SJSA1 (cell line): ENCODE measurements around the gene ARSH. TPM values are rescaled to one million over a fixed set of nuclear protein-coding genes. Genes with fewer than 3 reads are reported as not detected.
"Not testable (repeated sequence)": the region's sequence is repeated elsewhere in the genome, so short reads cannot be mapped to it uniquely, and the experiment has no call there.

ENCODE experiments used
- DNase-seq, 2 experiments: peaks; one replicate each; pipeline ENCODE4 v3.0.0-alpha.2; 2015 to 2020; ENCODE audit warnings: low spot score in 2 of 2, low read depth in 1 of 2
- H3K27ac ChIP-seq: fragments of 250-450 bp; sonication (Bioruptor Pico); 2 replicates; pipeline ENCODE4 v1.5.1; 2020; ENCODE audit warnings: mild to moderate bottlenecking, moderate library complexity
- H3K27me3 ChIP-seq: fragments of 250-450 bp; sonication (Bioruptor Pico); replicated peaks from 2 replicates; pipeline ENCODE4 v1.5.1; 2020; ENCODE audit warnings: mild to moderate bottlenecking, moderate library complexity
- H3K36me3 ChIP-seq: fragments of 250-450 bp; sonication (Bioruptor Pico); 2 replicates; pipeline ENCODE4 v1.5.1; 2020; ENCODE audit warnings: mild to moderate bottlenecking
- H3K4me1 ChIP-seq: fragments of 250-450 bp; sonication (Bioruptor Pico); replicated peaks from 2 replicates; pipeline ENCODE4 v1.6.1; 2021; ENCODE audit warnings: mild to moderate bottlenecking
- H3K4me3 ChIP-seq: fragments of 250-450 bp; sonication (Bioruptor Pico); 2 replicates; pipeline ENCODE4 v1.5.1; 2020; ENCODE audit warnings: mild to moderate bottlenecking
- H3K9me3 ChIP-seq: fragments of 250-450 bp; sonication (Bioruptor Pico); replicated peaks from 2 replicates; pipeline ENCODE4 v1.5.1; 2020; ENCODE audit warnings: mild to moderate bottlenecking
- total RNA-seq: library from RNA; depleted of rRNA; stranded (reverse); fragments of >200 nt; shearing (Covaris generic); gene quantifications from 2 replicates; pipeline ENCODE4 v1.2.3, GENCODE V29; 2014

The ARSH gene
- total RNA-seq, 1 experiment from 2014 or later: not detected

DNA sequence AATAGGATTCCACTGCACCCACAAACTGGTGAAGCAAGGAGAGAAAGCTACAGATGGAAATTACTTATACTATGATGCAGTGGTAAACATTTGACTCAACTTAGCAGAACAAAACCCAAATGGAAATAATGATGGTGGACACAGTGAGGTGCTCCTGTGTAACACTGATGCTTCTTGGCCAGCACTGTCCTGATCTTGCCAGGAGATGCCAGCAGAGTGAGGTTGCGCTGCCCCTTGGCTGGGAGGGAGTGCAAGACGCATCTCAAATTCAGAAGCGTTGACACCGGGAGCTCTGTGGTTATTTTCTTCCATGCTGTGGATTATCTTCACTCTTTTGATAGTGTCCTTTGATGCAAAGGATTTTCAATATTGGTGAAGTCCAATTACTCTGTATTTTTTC is 22.0 kb upstream of the ARSH start:
- Histone ChIP-seq H3K4me1 (no peaks in the 10 kb centered on the region), H3K27me3 (no peaks in the 10 kb centered on the region), H3K4me3 (no peak overlapping the region), H3K27ac (no peak overlapping the region), H3K36me3 (no peaks in the 10 kb centered on the region), H3K9me3 (no peaks in the 10 kb centered on the region)
- no peak for DNase-seq

DNA sequence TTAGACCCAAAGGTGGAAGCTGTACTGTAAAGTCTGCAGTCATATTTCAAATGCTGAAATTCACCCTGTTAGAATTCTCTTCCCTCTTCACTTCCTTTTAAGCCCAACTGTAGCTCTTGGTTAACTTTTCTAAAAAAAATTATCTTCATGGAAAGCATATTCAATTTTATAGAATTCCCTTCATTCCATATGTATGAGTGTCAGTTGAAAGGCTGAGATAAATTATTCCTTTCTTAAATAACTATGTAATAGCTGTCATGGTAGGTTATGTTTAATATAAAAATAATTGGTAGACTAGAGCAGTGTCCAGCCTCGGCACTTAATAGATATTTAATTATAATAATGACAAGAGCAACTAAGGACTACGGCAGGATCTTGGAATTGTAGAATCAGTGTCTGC is 16.8 kb upstream of the ARSH start:
- no peak for DNase-seq
- no peak overlapping the region for H3K27ac ChIP-seq
- no peaks in the 10 kb centered on the region for H3K36me3 ChIP-seq
- no peaks in the 10 kb centered on the region for H3K9me3 ChIP-seq
- H3K27me3 ChIP-seq: no peaks in the 10 kb centered on the region
- no peaks in the 10 kb centered on the region for H3K4me1 ChIP-seq
- no peak overlapping the region for H3K4me3 ChIP-seq

DNA sequence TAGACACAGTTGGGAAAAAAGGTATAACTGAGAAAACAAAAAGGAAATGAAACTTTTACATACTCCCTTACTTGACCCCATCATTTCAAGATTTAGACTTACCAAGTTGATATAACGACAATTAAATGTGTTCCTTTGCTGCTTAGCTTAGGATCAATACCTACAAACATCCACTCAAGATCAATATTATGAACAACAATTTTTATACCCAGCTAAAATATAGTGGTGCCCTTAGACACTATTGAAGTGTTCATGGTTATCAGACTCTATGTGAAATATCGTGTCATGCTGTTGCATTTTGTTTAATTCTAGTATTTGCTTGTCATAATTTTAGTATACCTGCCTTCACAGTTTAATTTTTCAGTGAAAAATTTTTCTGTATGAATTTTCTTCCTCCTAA is 4.2 kb downstream of the ARSH start:
- no peak for DNase-seq
- H3K27ac ChIP-seq: no peak overlapping the region
- H3K36me3 ChIP-seq: no peaks in the 10 kb centered on the region
- H3K4me3 ChIP-seq: no peak overlapping the region
- no peaks in the 10 kb centered on the region for H3K27me3 ChIP-seq
- H3K4me1 ChIP-seq: no peaks in the 10 kb centered on the region
- H3K9me3 ChIP-seq: no peaks in the 10 kb centered on the region

DNA sequence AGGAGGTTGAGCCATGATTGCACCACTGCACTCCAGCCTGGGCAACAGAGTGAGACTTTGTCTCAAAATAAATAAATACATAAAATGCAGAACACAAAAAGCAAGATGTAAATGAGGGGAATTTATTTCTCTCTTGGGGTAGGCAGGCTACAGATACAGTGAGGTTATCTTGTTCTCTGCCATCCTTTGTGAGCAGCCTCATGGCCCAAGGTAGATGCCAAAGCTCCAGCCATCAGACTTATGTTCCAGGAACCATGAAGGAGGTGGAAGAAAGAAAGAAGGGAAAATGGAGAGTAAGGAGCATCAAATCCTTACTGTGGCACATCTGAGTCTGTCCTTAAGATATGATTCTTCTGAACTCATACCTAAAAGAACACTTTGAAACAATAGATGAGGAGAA is 11.1 kb downstream of the ARSH start:
- H3K27me3 ChIP-seq: no peaks in the 10 kb centered on the region
- H3K27ac ChIP-seq: no peak overlapping the region
- H3K4me3 ChIP-seq: no peak overlapping the region
- H3K4me1 ChIP-seq: no peaks in the 10 kb centered on the region
- H3K9me3 ChIP-seq: no peaks in the 10 kb centered on the region
- DNase-seq: no peak
- no peaks in the 10 kb centered on the region for H3K36me3 ChIP-seq

DNA sequence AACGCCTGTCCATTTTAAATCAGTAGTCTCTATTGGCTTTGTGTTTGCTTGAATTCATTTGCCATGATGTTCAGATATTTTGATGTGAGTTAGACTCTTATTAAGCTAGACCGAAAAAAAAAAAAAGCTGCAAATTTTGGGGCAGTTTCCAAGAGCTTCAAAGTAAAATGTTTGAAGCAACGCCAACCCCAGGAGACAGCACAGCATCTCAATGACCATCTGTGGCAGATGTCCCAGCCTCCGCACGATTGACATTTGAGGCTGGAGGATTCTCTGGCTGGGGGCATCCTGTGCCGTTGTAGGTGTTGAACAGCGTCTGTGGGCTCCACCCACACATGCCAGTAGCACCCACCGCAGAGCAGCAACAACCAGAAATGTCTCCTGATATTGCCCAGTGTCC is 17.8 kb downstream of the ARSH start:
- Histone ChIP-seq H3K27ac (no peak overlapping the region), H3K27me3 (no peaks in the 10 kb centered on the region), H3K36me3 (no peaks in the 10 kb centered on the region), H3K4me3 (no peak overlapping the region), H3K4me1 (no peaks in the 10 kb centered on the region), H3K9me3 (no peaks in the 10 kb centered on the region)
- DNase-seq: no peak

DNA sequence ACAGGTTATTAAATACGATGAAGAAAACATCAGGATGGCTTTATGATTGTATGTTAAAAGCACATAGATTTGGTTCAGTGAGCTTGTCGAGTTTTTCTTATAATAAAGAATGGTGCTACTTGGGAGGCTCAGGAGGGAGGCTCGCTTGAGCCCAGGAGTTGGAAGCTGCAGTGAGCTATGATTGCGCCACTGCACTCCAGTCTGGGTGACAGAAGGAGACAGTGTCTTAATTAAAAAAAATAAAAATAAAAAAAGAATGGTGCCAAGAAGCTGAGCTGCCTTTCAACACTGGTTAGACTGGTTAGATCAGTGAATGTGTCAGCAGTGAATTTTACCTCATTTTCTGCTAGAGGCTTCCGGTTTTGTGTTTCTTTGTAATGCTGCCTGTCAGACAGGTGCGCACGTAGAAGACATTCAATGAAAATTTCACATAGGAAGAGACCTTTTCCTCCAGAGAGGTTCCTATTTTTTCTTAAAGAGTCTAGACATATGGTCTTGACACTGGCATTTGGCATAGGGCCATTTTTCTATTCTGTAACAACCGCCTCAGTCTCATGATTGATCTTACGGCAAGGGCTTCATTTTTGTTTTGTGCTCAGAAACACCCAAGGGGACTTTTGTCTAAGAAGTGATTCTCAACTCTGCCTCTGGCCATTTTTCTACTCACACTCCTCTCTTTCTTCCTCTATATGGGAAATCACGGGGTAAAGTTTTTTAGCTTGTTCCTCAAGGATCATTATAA is 19.9 kb downstream of the ARSH start:
- no peak for DNase-seq
- no peak overlapping the region for H3K27ac ChIP-seq
- H3K4me3 ChIP-seq: no peak overlapping the region
- no peaks in the 10 kb centered on the region for H3K9me3 ChIP-seq
- no peaks in the 10 kb centered on the region for H3K4me1 ChIP-seq
- no peaks in the 10 kb centered on the region for H3K36me3 ChIP-seq
- H3K27me3 ChIP-seq: no peaks in the 10 kb centered on the region

DNA sequence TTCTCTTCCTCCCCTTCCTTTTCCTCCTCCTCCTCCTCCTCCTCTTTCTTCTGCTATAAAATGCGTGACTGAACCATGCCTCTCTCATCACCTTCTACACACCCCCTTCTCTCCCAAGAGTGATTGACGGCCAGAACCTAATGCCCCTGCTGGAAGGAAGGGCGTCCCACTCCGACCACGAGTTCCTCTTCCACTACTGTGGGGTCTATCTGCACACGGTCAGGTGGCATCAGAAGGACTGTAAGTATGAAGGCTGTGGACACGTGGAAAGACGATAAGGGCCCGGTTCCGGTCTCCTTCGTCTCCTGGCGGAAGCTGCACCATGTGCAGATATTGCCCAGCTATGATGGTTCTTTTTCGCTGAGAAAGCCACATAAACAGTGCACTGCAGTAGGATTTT is 22.8 kb downstream of the ARSH start:
- no peaks in the 10 kb centered on the region for H3K4me1 ChIP-seq
- H3K36me3 ChIP-seq: no peaks in the 10 kb centered on the region
- no peaks in the 10 kb centered on the region for H3K9me3 ChIP-seq
- H3K27ac ChIP-seq: no peak overlapping the region
- no peaks in the 10 kb centered on the region for H3K27me3 ChIP-seq
- H3K4me3 ChIP-seq: no peak overlapping the region
- no peak for DNase-seq

DNA sequence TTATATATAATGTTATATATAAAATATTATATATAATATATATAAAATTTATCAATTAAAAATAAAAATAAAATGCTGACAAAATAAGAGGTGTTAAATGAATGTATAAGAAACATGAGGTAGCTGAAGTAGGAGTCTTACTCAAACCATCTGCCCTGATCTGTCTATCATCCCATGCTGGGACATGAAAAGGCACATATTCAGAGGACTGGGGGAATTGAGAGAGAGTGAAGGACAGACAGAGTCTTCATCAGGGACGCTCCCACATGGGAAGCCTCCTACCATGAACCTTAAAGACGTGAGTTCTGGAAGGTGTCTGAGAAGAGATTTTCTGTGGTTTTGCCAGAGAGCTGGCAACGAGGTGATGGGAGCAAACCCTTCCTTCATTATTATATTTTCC is 30.9 kb downstream of the ARSH start:
- H3K4me3 ChIP-seq: no peak overlapping the region
- H3K36me3 ChIP-seq: no peaks in the 10 kb centered on the region
- no peaks in the 10 kb centered on the region for H3K9me3 ChIP-seq
- no peak for DNase-seq
- H3K27me3 ChIP-seq: no peaks in the 10 kb centered on the region
- no peak overlapping the region for H3K27ac ChIP-seq
- no peaks in the 10 kb centered on the region for H3K4me1 ChIP-seq

DNA sequence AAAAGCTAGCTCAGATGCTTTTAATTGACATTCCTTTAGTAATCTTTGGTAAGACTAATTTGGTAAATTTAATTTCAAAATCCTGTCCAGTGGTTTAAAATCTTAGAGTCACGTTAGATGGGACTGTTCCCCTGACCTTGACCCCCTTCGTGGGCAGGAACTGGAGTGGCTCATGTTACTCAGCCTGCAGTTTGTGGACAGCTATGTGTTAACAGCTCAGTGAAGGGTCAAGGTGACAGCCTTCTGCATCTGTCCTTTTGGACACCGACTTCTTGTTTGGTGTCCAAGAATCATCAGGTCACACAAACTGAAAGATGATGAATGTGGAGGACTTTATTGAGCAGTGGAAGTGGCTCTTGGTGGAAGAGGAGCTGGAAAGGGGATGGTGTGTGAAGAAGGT is 37.9 kb downstream of the ARSH start:
- Histone ChIP-seq H3K36me3 (no peaks in the 10 kb centered on the region), H3K27ac (no peak overlapping the region), H3K4me3 (no peak overlapping the region), H3K27me3 (no peaks in the 10 kb centered on the region), H3K9me3 (no peaks in the 10 kb centered on the region), H3K4me1 (no peaks in the 10 kb centered on the region)
- DNase-seq: no peak

DNA sequence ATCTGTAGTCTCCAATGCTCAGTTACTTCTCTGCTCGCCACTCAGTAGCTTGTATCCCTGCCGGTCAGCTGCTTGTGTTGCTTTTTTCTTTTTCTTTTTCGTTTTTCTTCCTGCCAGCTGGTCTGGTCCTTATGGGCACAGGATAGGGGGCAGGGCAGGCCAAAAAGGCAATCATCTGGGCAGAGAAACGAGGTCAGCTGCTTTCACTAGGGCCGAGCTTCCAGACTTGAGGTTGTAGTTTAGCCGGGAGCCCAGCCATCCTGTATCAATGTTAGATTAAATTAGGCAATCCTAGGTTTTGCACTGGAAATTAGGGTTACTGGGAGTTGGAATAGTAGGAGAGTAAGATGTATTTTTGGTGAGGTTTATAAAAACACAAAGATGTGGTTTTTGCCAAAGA is 38.3 kb downstream of the ARSH start:
- H3K27me3 ChIP-seq: no peaks in the 10 kb centered on the region
- no peaks in the 10 kb centered on the region for H3K36me3 ChIP-seq
- H3K9me3 ChIP-seq: no peaks in the 10 kb centered on the region
- H3K4me3 ChIP-seq: no peak overlapping the region
- no peak for DNase-seq
- H3K27ac ChIP-seq: no peak overlapping the region
- H3K4me1 ChIP-seq: no peaks in the 10 kb centered on the region

DNA sequence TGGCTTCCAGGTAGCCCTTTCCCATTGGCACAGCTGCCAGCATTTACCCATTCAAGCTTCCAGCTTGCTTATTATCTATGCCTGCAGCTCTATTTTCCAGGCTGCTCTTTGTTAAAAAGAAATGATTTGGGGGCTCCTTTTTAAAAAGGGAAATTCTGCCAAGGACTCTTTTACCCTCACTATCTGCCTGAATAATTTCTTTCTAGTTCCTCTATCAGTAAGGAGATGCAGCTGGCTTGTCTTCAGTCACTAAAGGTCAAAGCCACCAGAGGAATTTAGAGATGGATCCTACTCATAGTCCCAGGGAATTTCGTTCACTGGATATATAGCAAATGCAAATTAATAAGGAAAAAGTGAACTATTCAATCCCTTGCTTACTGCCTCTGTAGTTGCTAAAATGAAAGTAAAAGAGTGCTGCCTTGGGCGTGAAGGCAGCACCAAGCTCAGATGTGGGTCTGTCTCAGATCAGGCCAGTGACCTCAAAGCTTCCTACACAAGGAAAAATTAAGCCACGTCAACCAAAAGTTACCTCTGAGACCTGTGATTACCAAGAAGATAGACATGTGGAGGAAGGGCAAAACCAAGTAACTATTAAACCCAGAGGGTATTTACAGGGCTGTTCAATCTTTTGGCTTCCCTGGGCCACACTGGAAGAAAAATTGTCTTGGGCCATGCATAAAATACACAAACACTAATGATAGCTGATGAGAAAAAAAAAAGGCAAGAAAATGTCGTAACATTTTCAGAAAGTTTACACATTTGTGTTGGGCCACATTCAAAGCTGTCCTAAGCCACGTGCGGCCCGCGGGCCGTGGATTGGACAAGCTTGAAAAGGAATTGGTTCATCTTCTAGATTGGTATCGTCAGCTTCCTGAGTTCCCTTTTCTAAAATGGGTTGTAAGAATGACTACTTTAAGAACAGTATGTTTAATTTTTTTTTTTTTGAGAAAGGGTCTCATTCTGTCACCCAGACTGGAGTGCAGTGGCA is 40.2 kb downstream of the ARSH start:
- no peaks in the 10 kb centered on the region for H3K36me3 ChIP-seq
- H3K9me3 ChIP-seq: no peaks in the 10 kb centered on the region
- DNase-seq: no peak
- H3K4me3 ChIP-seq: no peak overlapping the region
- no peak overlapping the region for H3K27ac ChIP-seq
- no peaks in the 10 kb centered on the region for H3K27me3 ChIP-seq
- H3K4me1 ChIP-seq: no peaks in the 10 kb centered on the region

DNA sequence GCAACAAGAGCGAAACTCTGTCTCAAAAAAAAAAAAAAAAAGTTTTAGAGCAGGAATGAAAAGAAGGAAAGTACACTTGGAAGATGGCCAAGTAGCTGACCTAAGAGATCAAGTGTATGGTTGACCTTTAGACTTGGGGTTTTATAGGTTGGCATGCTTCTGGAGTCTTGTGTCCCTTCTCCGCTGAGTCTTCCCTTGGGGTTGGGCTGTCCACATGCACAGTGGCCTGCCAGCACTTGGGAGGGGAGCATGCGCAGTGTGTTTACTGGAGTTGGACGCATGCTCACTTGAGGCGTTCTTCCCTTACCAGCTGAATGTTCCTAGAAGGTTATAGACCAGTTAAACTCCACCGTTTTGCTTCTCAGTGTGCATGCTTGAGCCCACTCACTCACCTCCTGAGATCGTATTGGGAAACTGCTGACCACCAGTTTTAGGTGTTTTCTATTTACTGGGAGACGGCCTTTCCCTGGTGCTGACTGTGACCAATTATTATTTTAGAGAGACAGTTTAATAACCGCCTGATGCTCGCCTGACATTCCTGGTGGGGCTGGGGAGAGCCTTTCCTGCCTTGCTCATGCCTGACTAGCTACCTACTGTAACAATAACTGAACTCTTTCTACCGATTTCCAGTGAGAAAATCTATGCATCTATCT is 44.3 kb downstream of the ARSH start:
- not testable (repeated sequence) for DNase-seq, H3K4me1 ChIP-seq, H3K27ac ChIP-seq, H3K9me3 ChIP-seq, H3K27me3 ChIP-seq, H3K36me3 ChIP-seq, H3K4me3 ChIP-seq

DNA sequence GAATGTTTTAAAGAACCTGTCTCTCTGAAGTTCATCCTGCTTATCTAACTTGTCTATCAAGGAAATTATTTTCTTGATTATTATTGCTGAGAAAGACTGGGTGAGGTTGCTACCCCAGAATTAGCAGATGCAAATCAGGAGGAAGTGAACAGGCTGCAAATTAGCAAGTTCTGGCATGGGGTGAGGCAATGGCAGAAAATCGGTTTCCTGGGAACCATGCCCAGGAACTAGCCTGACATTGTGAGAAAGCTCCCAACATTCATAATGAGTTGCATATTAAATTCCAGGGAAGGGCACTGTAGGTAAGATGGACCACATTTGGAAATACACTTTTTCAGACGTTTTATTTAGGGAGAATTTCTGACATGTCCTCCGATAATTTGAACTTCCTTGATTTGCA is 46.5 kb downstream of the ARSH start:
- Histone ChIP-seq H3K36me3 (no peaks in the 10 kb centered on the region), H3K27me3 (no peaks in the 10 kb centered on the region), H3K27ac (no peak overlapping the region), H3K4me1 (no peaks in the 10 kb centered on the region), H3K9me3 (no peaks in the 10 kb centered on the region), H3K4me3 (no peak overlapping the region)
- DNase-seq: no peak

DNA sequence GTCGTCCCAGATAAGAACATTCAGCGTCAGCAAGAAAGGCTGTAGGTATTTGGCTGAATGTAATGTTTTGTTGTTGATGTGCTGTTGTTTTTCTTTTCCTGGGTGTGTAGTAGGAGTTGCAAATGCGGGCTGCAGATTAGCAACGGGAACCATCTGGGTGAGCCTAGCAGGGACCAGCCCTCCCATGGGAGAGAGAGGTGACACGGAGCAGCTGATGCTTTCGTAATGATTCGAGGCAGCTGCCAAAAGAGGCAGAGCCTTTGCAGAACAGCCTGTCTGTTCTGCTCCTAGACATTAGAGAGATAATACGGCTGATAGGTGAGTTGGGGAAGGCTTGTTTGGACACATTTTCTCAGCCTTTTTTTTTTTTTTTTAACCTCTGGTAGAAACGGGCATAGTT is 60.2 kb downstream of the ARSH start:
- DNase-seq: no peak
- Histone ChIP-seq H3K36me3 (no peaks in the 10 kb centered on the region), H3K4me1 (no peaks in the 10 kb centered on the region), H3K9me3 (no peaks in the 10 kb centered on the region), H3K27ac (no peak overlapping the region), H3K4me3 (no peak overlapping the region), H3K27me3 (no peaks in the 10 kb centered on the region)
